HCT116 (cell line): ENCODE results near the gene POLR3GL. TPM values are rescaled to one million over a fixed set of nuclear protein-coding genes. Genes with fewer than 3 reads are reported as not detected.

Experiments used
- ATAC-seq: fragments of 200-7000 bp; cut with Tn5 transposase; 2 replicates; pipeline ENCODE4 v1.9.1; 2020; ENCODE audit warnings: mild to moderate bottlenecking, moderate library complexity
- BruUV-seq: library from RNA; stranded (reverse); fragments of 400-500 nt; replicated peaks from 2 replicates; lab custom pipeline; 2021; lab: Mats Ljungman, UMichigan
- CTCF ChIA-PET: fragments of 300-600 bp; sonication (Branson Sonifier 250); formaldehyde crosslinking; loops from one replicate; lab custom pipeline; 2021; ENCODE audit warnings: antibody characterized with exemption; lab: Charles Lee
- POLR2A ChIA-PET: fragments of 300-600, 350-600 bp; sonication (Branson Sonifier 250); formaldehyde crosslinking; loops from one replicate; lab custom pipeline; 2021; ENCODE audit warnings: antibody characterized with exemption; lab: Charles Lee
- RAD21 ChIA-PET, 2 experiments: fragments of 300-600 bp; sonication (Branson Sonifier 250); formaldehyde crosslinking; loops; one replicate each; lab custom pipeline; 2023; ENCODE audit warnings: low total read pairs in 2 of 2; ENCODE audit not compliant: uncharacterized antibody in 2 of 2, unreplicated experiment in 2 of 2, low non-redundant PET in 1 of 2; lab: Charles Lee
- DNase-seq: peaks from one replicate; pipeline ENCODE4 v3.0.0-alpha.2; 2010; ENCODE audit warnings: low read depth, low spot score
- H2AFZ ChIP-seq: fragments of 200-600 bp; shearing (Covaris generic), sonication (generic); 2 replicates; pipeline ENCODE4 v1.6.1; 2017; ENCODE audit warnings: low read depth, mixed run types, mixed read lengths, antibody characterized with exemption, low read length; ENCODE audit not compliant: poor library complexity, severe bottlenecking
- H3K27ac ChIP-seq: 2 replicates; pipeline ENCODE4 v1.5.1; 2012; ENCODE audit warnings: low read depth, low read length
- H3K27me3 ChIP-seq: fragments of 200-600 bp; sonication (generic); 2 replicates; pipeline ENCODE4 v1.6.1; 2016; ENCODE audit warnings: mixed run types, low read length, mixed read lengths; ENCODE audit not compliant: insufficient read depth
- H3K36me3 ChIP-seq, 2 experiments: fragments of 200-500 bp in 1 of 2; fragments of 200-600 bp in 1 of 2; sonication (Bioruptor generic) in 1 of 2; sonication (generic) in 1 of 2; 2 replicates each; pipeline versions ENCODE4 v1.5.1 to v1.6.1; 2014 to 2016; ENCODE audit warnings: low read length in 2 of 2, inconsistent platforms in 1 of 2, mixed read lengths in 1 of 2, mixed run types in 1 of 2; ENCODE audit not compliant: insufficient read depth in 2 of 2, control insufficient read depth in 1 of 2
- H3K4me1 ChIP-seq, 2 experiments: fragments of 200-600 bp in 1 of 2; sonication (generic) in 1 of 2; 2 replicates each; pipeline versions ENCODE4 v1.5.1 to v1.6.1; 2012 to 2017; ENCODE audit warnings: low read length in 2 of 2, inconsistent platforms in 1 of 2, mild to moderate bottlenecking in 1 of 2, mixed read lengths in 1 of 2, mixed run types in 1 of 2, moderate library complexity in 1 of 2; ENCODE audit not compliant: insufficient read depth in 2 of 2, control insufficient read depth in 1 of 2
- H3K4me2 ChIP-seq: fragments of 200-600 bp; sonication (generic); 2 replicates; pipeline ENCODE4 v1.6.1; 2017; ENCODE audit warnings: mixed run types, low read length, mixed read lengths
- H3K4me3 ChIP-seq, 2 experiments: fragments of 200-600 bp in 1 of 2; sonication (generic) in 1 of 2; replicated peaks in 1 of 2; 2 replicates each; pipeline ENCODE4 v1.5.1; 2011 to 2016; ENCODE audit warnings: low read length in 2 of 2, control low read depth in 1 of 2, low read depth in 1 of 2, mild to moderate bottlenecking in 1 of 2, mixed read lengths in 1 of 2, mixed run types in 1 of 2
- H3K79me2 ChIP-seq: fragments of 200-600 bp; sonication (generic); 2 replicates; pipeline ENCODE4 v1.6.1; 2017; ENCODE audit warnings: mild to moderate bottlenecking, mixed run types, low read length, moderate library complexity, mixed read lengths; ENCODE audit not compliant: insufficient read depth
- H3K9ac ChIP-seq: fragments of 200-600 bp; sonication (generic); 2 replicates; pipeline ENCODE4 v1.6.1; 2016; ENCODE audit warnings: low read length, mixed read lengths
- H3K9me2 ChIP-seq: fragments of 200-600 bp; sonication (generic), shearing (Covaris generic); 2 replicates; pipeline ENCODE4 v1.6.1; 2017; ENCODE audit warnings: mixed run types, mild to moderate bottlenecking, moderate library complexity; ENCODE audit not compliant: insufficient read depth
- H3K9me3 ChIP-seq, 2 experiments: fragments of 200-500 bp in 1 of 2; fragments of 200-600 bp in 1 of 2; sonication (Bioruptor generic) in 1 of 2; sonication (generic) in 1 of 2; 2 replicates each; pipeline ENCODE4 v1.6.1; 2014 to 2017; ENCODE audit warnings: low read length in 2 of 2, mixed read lengths in 2 of 2, inconsistent platforms in 1 of 2, low read depth in 1 of 2, mild to moderate bottlenecking in 1 of 2, mixed run types in 1 of 2, moderate library complexity in 1 of 2; ENCODE audit not compliant: control insufficient read depth in 1 of 2, insufficient read depth in 1 of 2
- H4K20me1 ChIP-seq: fragments of 200-600 bp; sonication (generic), shearing (Covaris generic); 2 replicates; pipeline ENCODE4 v1.6.1; 2017; ENCODE audit warnings: mixed run types, mild to moderate bottlenecking, moderate library complexity; ENCODE audit not compliant: insufficient read depth
- ATF3 ChIP-seq: IDR thresholded peaks from 2 replicates; pipeline ENCODE4 v1.6.1; 2012
- JUND ChIP-seq: IDR thresholded peaks from 2 replicates; pipeline ENCODE4 v1.6.1; 2012
- POLR2A ChIP-seq: IDR thresholded peaks from 2 replicates; pipeline ENCODE4 v1.7.0; 2011; ENCODE audit warnings: borderline replicate concordance; ENCODE audit not compliant: insufficient read depth, insufficient read length; ENCODE audit errors: extremely low read depth
- POLR2AphosphoS5 ChIP-seq: IDR thresholded peaks from 2 replicates; pipeline ENCODE4 v1.6.1; 2011; ENCODE audit warnings: mild to moderate bottlenecking, low read depth, low read length, moderate library complexity
- REST ChIP-seq: IDR thresholded peaks from 2 replicates; pipeline ENCODE4 v1.6.1; 2012; ENCODE audit warnings: low read depth
- SRF ChIP-seq: IDR thresholded peaks from 2 replicates; pipeline ENCODE4 v1.6.1; 2012; ENCODE audit warnings: low read depth
- TCF7L2 ChIP-seq: IDR thresholded peaks from 2 replicates; pipeline ENCODE4 v1.7.0; 2011; ENCODE audit warnings: borderline replicate concordance, inconsistent platforms; ENCODE audit not compliant: insufficient read depth, insufficient read length; ENCODE audit errors: extremely low read depth
- YY1 ChIP-seq: IDR thresholded peaks from 2 replicates; pipeline ENCODE4 v1.6.1; 2011; ENCODE audit warnings: low read length, low read depth, moderate library complexity, mild to moderate bottlenecking; ENCODE audit not compliant: insufficient replicate concordance; ENCODE audit errors: extremely low read depth
- ZBTB33 ChIP-seq: IDR thresholded peaks from 2 replicates; pipeline ENCODE4 v1.6.1; 2011; ENCODE audit warnings: mild to moderate bottlenecking, low read length, moderate library complexity; ENCODE audit not compliant: insufficient replicate concordance; ENCODE audit errors: extremely low read depth
- ZFX ChIP-seq: fragments of 450-650 bp; IDR thresholded peaks from 2 replicates; pipeline ENCODE4 v1.6.1; 2017
- ZNF274 ChIP-seq: fragments of 200-500 bp; sonication (Bioruptor generic); IDR thresholded peaks from 2 replicates; pipeline ENCODE4 v1.6.1; 2014; ENCODE audit warnings: mild to moderate bottlenecking, low read depth, low read length, inconsistent platforms
- intact Hi-C: fragments of 100-400 bp; cut with micrococcal nuclease; formaldehyde crosslinking; loops from 2 replicates; pipeline ENCODE4 v1.10.0; 2022
- total RNA-seq: library from RNA; stranded (reverse); gene quantifications from one replicate; pipeline ENCODE4 v1.2.1, GENCODE V29; 2021; ENCODE audit not compliant: unreplicated experiment

Gene POLR3GL
- total RNA-seq, 1 experiment from 2014 or later = 17.9 TPM

GRCh38 chr1:145965119-145965744 is 742 bp downstream of the POLR3GL start:
- peak overlapping the region; percentile 67 for H3K9ac ChIP-seq
- H3K4me2 ChIP-seq = peak overlapping the region; percentile 80
- intact Hi-C loops = loop anchor here (1.0 kb wide), 1 partner anchor 8 kb away; no protein-coding TSS in a partner anchor
- no peaks in the 10 kb centered on the region for H3K79me2 ChIP-seq
- H3K9me3 ChIP-seq = no peaks in the 10 kb centered on the region; a peak in 1 of 4 replicates
- peaks cover 19 to 27% of the 10 kb centered on the region in 2 experiments for H3K4me1 ChIP-seq
- no peaks in the 10 kb centered on the region for H3K27me3 ChIP-seq
- no peaks in the 10 kb centered on the region for H4K20me1 ChIP-seq
- DNase-seq (no peak), ATAC-seq (no peak)
- H3K9me2 ChIP-seq = no peaks in the 10 kb centered on the region
- no peak for TF ChIP-seq POLR2AphosphoS5
- no peak for TF ChIP-seq SRF
- TF ChIP-seq ZFX = no peak
- no peak for TF ChIP-seq YY1
- no peak for TF ChIP-seq POLR2A
- no peaks in the 10 kb centered on the region for H3K36me3 ChIP-seq
- RAD21 ChIA-PET = no interaction called here
- BruUV-seq = no TSS peak
- peak overlapping the region; percentile 42 for H2AFZ ChIP-seq
- POLR2A ChIA-PET = interaction anchor here (0.9 to 2.1 kb wide), 13 partner anchors 12 to 107 kb away, joined by 3 to 22 read pairs (median 5); partner anchors contain the start of gene RBM8A
- CTCF ChIA-PET = interaction anchor here (0.7 to 2.4 kb wide), 8 partner anchors 12 to 120 kb away, joined by 4 to 11 read pairs (median 8); partner anchors contain the start of genes NUDT17, PIAS3 and RBM8A
- H3K27ac ChIP-seq = peak overlapping the region; percentile 64
- H3K4me3 ChIP-seq = peak overlapping the region; percentile 70 to 73

GRCh38 chr1:145967288-145967687 is 2.8 kb downstream of the POLR3GL start:
- TF ChIP-seq JUND = no peak
- TF ChIP-seq TCF7L2 = no peak
- no peak for TF ChIP-seq REST
- TF ChIP-seq SRF = no peak
- TF ChIP-seq POLR2A = no peak
- no peak for TF ChIP-seq ZNF274
- no peak for TF ChIP-seq ZBTB33
- TF ChIP-seq ATF3 = no peak
- H4K20me1 ChIP-seq = no peaks in the 10 kb centered on the region
- H3K4me3 ChIP-seq = no peak overlapping the region
- POLR2A ChIA-PET = no interaction called here
- intact Hi-C loops = no loop called here
- RAD21 ChIA-PET = no interaction called here
- no peaks in the 10 kb centered on the region for H3K79me2 ChIP-seq
- H2AFZ ChIP-seq = no peak overlapping the region
- no peak overlapping the region for H3K4me2 ChIP-seq
- H3K27me3 ChIP-seq = no peaks in the 10 kb centered on the region
- H3K9me2 ChIP-seq = no peaks in the 10 kb centered on the region
- H3K9me3 ChIP-seq = no peaks in the 10 kb centered on the region; a peak in 1 of 4 replicates
- no TSS peak for BruUV-seq
- ATAC-seq (no peak), DNase-seq (no peak)
- H3K27ac ChIP-seq = no peak overlapping the region
- H3K4me1 ChIP-seq = peaks cover 15 to 21% of the 10 kb centered on the region in 2 experiments
- CTCF ChIA-PET = interaction anchor here (1.0 kb wide), 1 partner anchor 13 kb away, joined by 3 read pairs; no protein-coding TSS in a partner anchor
- H3K36me3 ChIP-seq = no peaks in the 10 kb centered on the region
- no peak overlapping the region for H3K9ac ChIP-seq
